NCI-H748 treated with DMSO at 0.1 percent for 48 hours (cell line): ENCODE results near the gene USH2A.
A peak's percentile ranks its signal among the peaks of the same experiment; 100 is the strongest.

Experiments
- DNase-seq: peaks from one replicate; lab custom pipeline; 2025; lab: John Stamatoyannopoulos, UW

USH2A gene, protein sequence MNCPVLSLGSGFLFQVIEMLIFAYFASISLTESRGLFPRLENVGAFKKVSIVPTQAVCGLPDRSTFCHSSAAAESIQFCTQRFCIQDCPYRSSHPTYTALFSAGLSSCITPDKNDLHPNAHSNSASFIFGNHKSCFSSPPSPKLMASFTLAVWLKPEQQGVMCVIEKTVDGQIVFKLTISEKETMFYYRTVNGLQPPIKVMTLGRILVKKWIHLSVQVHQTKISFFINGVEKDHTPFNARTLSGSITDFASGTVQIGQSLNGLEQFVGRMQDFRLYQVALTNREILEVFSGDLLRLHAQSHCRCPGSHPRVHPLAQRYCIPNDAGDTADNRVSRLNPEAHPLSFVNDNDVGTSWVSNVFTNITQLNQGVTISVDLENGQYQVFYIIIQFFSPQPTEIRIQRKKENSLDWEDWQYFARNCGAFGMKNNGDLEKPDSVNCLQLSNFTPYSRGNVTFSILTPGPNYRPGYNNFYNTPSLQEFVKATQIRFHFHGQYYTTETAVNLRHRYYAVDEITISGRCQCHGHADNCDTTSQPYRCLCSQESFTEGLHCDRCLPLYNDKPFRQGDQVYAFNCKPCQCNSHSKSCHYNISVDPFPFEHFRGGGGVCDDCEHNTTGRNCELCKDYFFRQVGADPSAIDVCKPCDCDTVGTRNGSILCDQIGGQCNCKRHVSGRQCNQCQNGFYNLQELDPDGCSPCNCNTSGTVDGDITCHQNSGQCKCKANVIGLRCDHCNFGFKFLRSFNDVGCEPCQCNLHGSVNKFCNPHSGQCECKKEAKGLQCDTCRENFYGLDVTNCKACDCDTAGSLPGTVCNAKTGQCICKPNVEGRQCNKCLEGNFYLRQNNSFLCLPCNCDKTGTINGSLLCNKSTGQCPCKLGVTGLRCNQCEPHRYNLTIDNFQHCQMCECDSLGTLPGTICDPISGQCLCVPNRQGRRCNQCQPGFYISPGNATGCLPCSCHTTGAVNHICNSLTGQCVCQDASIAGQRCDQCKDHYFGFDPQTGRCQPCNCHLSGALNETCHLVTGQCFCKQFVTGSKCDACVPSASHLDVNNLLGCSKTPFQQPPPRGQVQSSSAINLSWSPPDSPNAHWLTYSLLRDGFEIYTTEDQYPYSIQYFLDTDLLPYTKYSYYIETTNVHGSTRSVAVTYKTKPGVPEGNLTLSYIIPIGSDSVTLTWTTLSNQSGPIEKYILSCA (N-terminal part only)

DNA sequence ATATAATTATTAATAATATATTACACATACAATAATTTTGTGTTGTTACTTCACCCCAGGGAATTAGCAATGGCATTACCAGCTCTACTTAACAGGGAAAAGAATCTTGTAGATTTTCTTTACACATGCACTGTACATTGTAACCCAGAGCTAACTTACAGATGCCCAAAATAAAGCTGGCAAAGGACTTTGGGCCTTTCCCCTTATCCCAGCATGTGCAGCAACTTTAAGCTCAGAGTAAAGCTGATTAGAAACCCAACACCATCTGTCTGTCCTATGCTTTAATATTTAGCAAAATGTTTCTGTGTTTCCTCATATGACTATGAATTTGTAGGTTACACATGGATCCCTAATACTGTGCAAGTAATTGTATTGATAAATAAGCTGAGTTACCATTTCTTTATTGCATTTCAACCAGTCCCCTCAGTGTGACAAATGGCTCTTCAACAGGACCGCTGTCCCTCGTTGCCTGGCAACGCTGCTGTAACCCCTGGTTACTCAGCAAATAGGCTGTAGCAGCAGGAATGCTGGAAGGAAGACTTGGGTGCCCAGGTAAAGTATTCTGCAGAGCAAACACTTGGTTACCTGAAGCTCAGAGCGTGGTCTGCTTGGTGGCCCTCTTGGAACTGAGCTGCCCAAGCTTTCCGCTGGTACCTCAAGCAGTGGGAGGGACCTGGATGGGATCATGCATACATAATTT lies at the start of gene USH2A:
Gene USH2A (minus strand): TSS at position 628 of the 700 bp plus-strand sequence. CDS start 1,112 bp downstream, outside the sequence.
- DNase-seq, result peak; percentile 13

DNA sequence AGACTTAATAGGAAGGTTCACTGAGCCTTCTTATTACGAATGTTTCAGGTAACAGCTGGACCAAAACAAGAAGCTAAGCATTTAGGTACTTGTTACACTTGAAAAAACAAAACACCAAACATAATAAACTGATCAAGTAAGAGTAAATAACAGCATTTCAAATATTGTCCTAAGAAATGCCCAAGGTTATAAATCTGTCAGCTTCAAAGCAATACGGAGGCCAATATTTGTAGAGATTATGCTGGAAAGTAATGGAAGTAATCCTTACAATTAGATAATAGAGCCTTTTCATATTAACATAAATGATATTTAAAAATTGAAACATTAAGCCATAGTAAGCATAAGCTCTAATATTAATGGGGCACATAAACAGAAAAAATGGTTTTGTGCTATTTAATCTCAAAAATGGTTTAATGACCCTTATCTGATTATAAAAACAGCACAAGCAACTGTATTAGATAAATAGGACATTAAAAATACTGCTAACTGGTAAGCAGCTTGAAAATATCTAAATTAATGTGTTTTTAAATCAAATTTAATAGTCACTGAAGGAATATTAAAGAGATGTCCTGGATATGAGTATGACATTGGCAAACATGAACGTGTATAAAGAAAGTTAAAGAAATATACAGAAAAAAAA lies 43.0 kb upstream of the USH2A start:
- no peak for DNase-seq

DNA sequence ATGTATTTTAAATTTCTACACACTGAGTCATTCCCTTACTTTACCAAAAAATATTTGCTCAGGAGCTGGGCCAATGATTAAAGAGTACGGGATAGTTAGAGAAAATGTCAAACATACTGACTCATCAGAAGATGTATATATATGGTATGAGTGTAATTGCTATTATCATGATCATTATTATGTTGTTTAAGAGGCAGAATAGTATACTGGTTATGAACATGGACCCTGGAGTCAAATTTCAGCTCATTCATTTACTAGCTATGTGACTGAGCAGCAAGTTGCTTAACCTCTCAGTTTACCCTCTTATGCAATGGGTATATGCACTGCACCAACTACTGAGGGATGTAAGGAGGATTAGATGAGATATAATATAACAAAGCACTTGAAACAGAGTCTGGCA lies 41.2 kb upstream of the USH2A start:
- DNase-seq, result no peak

DNA sequence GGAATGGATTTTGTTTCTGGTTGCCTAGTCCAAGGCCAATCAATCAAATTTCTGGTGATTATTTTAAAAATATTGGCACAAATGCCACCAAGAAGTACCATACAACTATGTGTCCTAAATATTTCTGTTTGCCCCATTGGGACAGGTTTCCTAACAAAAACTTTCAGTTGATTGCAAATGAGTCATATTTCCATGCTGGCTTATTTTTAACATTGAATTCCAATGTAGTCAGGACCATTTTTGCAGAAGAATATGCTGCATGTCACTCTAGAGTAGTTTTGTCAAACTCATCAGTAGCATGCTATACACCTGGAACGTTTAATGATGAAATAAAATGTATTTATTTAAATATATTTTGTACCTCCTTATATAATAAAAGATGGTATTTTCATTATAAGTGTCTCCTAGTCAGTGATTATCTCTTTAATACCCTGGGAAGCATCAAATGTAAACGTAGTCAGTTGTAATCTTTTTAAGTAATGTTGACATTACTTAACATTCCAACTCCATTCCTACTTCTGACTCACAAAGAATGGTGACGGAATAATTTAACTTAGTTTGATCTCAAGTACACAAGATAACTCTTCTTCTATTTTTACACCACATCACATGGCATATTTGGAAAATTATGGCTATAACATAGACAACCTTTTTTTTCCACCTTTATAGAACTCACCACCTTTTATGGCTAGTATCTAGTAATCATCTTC lies 39.0 kb upstream of the USH2A start:
- DNase-seq, result no peak

DNA sequence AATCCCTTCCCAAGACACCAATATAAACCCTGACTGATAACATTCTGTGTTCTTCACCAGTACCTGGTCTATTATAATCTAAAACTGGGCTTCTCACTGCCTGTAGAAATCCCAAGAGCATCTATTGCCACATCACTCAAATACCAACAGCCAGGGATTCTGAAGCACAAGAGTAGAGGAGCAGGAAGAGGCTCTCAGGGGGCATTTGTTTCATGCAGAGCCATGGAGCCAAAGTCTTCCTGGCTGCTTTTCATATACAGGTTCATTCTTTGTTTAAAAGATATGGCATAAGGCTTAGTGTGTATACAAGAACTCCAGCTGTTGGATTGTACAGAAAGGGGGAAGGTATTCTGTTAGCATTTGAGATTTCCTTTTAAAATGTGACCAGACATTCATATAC lies 38.2 kb upstream of the USH2A start:
- no peak for DNase-seq

DNA sequence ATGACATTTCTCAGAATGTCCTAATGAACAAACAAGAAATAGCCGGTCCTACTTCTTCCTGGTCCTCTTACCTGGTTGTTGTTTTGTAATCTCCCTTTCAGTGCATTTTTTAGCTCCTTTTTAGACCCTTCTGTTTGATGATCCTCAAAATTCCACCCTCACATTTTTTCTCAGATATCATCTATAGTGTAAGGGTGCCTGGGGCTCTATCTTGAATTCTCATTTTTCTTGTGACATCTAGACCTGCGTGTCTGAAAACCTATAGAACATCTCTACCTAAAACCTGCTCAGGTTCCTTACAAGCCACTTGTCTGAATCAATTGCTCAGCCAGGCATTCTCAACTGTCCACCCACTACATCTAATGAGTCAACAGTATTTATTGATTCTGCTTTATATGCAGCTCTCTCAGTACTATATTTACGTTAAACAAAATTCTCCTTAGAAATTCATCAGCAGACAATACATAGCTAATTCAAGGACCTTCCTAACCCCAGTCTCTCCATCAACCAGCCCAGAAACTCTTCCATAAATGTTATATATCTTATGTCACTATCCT lies 36.5 kb upstream of the USH2A start:
- no peak for DNase-seq

DNA sequence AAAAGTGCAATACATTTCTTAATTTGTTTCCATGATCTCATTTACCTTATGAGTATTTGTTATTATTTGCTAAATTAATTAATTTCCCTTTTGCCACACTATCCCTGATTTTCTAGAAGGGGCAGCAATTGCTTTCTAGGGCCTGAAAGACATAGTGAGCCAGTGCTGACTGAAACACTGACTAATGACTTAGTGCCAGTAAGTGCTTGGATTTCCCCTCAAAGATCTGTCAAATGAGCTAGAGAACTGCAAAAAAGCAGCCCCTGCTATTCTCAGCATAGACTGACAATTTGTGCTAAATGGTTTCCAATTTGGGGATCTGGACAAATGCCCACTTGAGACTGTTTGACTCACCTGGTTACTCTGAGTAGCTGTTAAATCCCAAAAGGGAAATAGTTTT lies 35.6 kb upstream of the USH2A start:
- DNase-seq, result no peak

DNA sequence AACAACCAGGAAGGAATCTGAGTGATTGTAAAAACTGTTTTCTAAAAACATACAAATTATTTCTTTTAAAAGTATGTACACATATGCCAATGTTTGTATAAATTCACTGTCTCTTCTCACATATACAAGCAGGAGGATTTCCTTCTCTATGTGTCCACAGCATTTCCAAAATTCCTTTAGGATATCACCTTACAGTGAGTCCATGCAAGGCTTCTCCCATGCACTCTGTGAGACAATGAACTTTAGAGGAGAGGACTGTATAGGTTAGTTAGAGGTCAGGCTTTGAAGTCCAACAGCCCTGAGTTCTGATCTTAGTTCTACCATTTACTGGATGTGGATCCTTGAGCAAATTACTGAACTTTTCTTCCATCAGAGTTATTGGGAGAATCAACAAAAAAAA lies 34.1 kb upstream of the USH2A start:
- no peak for DNase-seq

DNA sequence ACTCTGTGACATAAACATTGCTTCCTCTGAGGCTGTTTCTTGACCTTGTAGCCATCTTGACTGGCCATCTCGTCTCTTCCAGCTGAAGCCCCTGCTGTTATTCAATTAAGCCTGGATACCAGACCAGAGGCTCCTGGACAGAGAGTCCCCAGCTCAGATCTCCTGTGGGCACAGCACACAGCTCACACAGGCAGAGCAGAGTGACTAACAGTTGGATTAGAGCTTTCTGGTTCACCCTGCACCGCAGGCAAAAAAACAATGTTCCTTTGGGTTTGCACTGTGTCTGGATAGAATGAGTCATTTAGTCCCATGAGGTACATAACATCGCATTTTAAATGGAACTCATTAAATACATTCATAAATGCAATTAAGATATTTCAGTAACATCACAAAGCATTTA lies 33.4 kb upstream of the USH2A start:
- no peak for DNase-seq

DNA sequence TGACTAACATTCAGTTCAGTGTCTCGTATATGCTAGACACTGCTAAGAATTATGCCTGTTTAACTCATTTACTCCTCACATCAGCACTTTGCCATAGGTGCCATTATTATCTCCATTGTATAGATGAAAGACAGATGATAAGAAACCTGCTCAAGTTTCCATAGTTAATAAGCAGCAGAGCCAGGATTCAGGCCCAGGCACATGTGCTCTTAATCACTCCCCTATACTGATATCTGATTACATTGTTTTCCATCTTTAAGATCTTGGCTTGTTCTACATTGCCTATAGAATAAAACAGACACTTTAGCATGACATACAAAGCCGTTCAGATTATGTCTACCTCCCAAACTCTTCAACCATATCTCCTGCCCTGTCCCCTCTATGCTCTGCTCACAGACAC lies 30.5 kb upstream of the USH2A start:
- DNase-seq, result no peak

DNA sequence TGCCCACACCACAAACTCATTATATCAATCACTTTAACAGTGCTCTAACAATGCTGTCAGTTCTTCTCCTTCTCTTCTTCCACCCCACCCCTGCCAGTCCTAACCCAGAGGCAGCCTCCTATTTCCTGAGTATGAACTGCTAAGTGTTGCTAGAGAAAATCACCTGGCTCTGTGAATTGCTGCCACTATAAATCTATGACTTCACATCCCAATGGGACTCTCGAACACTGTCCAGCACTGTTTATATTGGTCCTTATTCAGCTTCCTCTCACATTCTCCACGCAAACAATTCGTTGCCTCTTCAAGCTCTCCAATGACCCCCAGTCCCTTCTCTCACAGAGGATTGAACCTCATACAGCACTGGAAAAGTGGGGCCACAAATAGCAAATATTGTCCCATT lies 27.0 kb upstream of the USH2A start:
- DNase-seq, result no peak

DNA sequence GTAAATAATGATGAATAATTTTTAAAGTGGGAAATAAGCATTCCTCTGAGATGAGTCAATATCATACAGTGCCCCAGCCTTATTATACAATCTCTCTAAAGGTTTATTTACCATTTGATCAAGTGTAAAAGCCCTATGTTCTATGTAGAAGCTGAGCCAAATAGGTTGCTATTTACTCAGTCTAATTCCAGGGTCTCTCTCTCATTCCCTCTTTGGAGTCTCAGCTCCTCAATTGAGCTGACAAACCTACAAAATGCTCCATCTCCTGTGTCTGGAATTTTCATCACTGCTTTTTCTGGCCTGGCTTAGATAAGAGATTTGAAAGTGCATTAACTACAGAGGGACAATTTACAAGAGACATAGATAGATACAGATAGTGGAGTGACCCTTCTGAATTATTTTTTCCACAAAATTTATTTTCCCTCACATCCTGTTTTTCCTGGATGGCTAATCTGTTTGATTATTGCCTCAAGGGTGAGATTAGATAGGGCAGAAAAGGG lies 24.8 kb upstream of the USH2A start:
- DNase-seq, result no peak

DNA sequence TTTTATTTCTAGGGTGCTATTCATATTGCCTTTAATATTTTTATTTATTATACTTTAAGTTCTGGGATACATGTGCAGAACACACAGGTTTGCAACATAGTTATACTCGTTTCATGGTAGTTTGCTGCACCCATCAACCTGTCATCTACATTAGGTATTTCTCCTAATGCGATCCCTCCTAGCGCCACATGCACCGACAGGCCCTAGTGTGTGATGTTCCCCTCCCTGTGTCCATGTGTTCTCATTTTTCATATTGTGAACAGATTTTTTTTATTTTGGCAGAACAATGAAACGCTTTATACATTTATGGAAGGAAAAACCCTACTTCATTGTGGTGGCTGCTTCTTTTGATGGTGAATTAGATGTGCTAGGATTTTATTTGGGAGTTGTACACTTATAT lies 14.4 kb upstream of the USH2A start:
- no peak for DNase-seq

DNA sequence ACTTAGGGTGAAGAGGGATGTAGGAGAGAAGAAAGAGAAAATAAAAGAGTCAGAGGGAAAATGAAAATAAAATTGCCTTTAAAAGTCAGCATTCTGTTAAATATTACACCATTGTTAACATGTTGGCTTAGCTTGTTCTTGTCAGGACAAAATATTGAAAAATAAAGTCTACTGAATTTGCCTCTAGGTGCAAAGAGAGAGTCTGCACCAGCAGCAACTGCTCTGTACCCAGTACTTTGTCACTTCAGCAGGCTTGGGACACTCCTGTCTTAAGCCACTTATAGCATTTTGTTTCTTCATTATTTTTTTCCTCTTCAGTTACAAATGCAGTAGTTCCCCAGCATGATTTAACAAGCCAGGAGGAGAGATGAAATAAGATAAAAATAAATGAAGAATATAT lies 11.0 kb upstream of the USH2A start:
- DNase-seq, result no peak

DNA sequence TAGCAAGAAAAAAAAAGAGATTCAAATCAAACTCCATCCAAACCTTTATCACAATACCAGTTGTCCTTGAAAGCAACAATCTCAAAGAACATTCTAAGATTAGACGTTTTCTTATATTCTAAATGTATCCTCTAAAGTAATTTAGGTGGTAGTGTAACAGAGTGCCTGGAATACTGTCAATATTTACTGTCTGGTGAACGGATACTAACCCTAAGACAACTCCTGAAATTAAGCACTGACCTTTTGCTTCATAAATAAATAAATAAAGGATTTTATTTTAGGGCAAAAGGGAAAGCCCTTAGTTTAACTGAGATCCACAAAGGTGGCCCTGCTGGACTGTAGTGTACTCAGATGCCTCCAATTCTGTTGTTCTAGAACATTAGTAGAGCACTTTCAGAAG lies 9.9 kb upstream of the USH2A start:
- no peak for DNase-seq

DNA sequence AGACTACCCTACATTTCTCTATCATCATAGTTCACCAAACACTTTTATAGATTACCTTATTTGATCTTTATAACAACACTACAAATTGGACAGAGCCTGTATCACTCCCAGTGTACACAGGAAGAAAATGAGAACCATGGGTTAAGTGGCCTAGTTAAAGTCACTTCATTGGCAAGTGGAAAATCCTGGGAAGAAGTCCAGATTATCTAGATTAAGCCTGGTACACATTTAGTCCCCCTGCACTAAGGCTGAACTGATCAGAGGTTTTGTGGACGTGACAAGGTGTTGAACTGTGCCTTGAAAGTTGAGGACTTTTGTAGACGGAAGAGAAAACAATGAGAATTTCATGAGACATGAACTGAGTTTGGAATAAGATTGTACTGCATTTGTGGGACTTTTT lies 7.5 kb upstream of the USH2A start:
- DNase-seq, result no peak

DNA sequence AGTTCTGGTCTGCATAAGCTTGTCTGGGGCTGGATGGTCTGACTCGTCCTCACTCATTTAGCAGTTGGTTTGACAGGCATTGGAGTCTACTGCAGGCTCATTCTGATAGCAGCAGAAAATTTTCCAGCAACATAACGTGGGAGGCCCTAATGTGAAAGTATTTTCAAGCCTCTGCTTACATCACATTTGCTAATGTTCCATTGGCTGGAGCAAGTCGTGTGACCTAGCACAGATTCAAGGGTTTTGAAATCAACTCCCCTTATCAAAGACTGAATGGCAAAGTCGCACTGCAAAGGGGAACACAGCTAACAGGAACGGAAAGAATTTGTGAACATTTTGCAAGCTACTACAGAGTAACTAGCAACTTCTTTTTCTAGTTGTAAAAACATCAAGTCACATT lies 2.3 kb upstream of the USH2A start:
- no peak for DNase-seq

DNA sequence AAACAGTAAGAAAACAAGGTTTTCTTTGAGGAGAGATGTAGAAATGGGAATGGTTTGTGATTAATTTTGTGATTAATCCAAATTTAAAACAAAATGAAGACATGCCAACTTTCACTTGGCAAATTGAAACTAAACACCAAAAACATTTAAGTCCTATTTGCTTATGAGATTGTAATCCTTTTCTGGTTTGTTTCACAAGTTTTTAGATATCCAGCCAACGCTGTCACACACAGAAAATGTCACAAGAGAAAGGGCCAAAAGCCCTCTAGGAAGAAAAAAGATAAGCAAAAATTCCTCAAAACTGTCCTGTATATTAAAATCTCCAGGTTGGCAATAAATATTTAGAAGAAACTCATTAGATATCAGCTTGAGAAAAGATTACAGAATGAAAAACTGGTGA lies 2.5 kb downstream of the USH2A start:
- no peak for DNase-seq

DNA sequence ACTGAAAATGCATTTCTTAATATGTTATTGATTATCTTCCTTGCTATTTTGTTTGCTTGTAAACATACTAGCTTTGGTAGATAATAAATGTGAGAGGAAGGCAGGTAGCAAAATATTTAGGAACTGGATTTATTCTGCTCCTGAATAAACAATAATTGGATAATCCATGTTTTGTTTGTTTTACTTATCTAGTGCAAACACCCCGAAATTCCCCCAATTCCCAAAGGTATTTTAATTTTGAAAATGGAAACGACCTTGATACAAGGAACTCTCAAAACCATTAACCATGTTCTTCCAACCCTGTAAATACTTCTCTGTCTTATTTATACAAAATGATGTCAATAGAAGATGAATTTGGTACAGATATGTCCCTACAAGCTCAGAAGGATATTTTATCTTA lies 3.0 kb downstream of the USH2A start:
- no peak for DNase-seq

DNA sequence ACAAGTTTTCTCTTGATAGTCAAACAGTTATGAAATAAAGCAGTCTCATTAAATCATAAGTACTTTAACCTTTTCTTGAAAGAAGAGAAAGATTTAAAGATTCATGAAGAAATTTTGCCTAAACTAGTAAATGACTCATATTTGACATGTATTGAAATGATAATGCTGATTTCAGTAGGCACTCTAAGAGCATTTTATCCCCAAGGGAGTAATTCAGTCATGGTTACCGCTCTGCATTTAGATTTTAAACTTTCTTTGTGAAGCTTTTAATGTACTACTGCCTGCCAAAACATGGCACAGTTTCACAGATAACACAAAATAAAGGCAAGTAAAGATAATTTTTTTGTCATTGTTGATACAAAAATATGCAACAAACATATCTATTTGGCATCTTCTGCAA lies 6.8 kb downstream of the USH2A start:
- no peak for DNase-seq
